Upper lobe of left lung (tissue), 4 donors: ENCODE results near the gene SLC35B2.

Experiments
- CTCF ChIP-seq, 6 experiments: fragments of 450-650 bp in 4 of 6; fragments of 200-600 bp in 2 of 6; sonication (generic) in 2 of 6; IDR thresholded peaks; one replicate each; pipeline ENCODE4 v1.5.1; 2016 to 2019; ENCODE audit warnings: antibody characterized with exemption in 6 of 6
- POLR2A ChIP-seq, 4 donors: fragments of 450-650 bp; IDR thresholded peaks; one replicate each; pipeline ENCODE4 v1.5.1; 2016 to 2017; ENCODE audit warnings: antibody characterized with exemption in 4 of 4, mild to moderate bottlenecking in 2 of 4

- TF ChIP-seq CTCF (IDR thresholded peaks at IDR 0.05) = no peak
- peak in 2 of 4 donors; percentile 38 to 57 for TF ChIP-seq POLR2A (IDR thresholded peaks at IDR 0.05)
These were observed 20.1 kb downstream of the SLC35B2 start for GRCh38 chr6:44237021-44237812.
